Body of pancreas (tissue), 4 donors: ENCODE measurements around the gene RBMS3.

Experiments used
- CTCF ChIP-seq, 7 experiments: fragments of 450-650 bp in 4 of 7; fragments of 200-600 bp in 3 of 7; sonication (generic) in 3 of 7; IDR thresholded peaks; one replicate each; pipeline ENCODE4 v1.5.1; 2016 to 2019; ENCODE audit warnings: antibody characterized with exemption in 7 of 7
- POLR2A ChIP-seq, 3 donors: fragments of 450-650 bp; IDR thresholded peaks; one replicate each; pipeline ENCODE4 v1.6.1; 2016; ENCODE audit warnings: antibody characterized with exemption in 3 of 3, mild to moderate bottlenecking in 2 of 3

- TF ChIP-seq CTCF (IDR thresholded peaks at IDR 0.05) (no peak), POLR2A (IDR thresholded peaks at IDR 0.05) (no peak)
Observed at GRCh38 chr3:29643034-29643425, 362.2 kb downstream of the RBMS3 start.
